ENCODE measurements around the gene OR2F1. TPM values are rescaled to one million over a fixed set of nuclear protein-coding genes. Genes with fewer than 3 reads are reported as not detected.

Gene OR2F1
- total RNA-seq, 4 donors from 2014 or later, result not detected

- ATAC-seq, result no peak
- Histone ChIP-seq H3K4me1 (peaks cover 0 to 7% (median 0%) of the 10 kb centered on the region in 3 donors), H3K27me3 (no peaks in the 10 kb centered on the region), H3K9me3 (no peaks in the 10 kb centered on the region), H3K27ac (no peak overlapping the region), H3K4me3 (no peak overlapping the region), H3K36me3 (no peaks in the 10 kb centered on the region)
- 79 to 89% methylated on average over 2 of the region's 2 CpGs for WGBS, 2 donors (ENCODE audit: low coverage in 1 of 2)
- no peak for TF ChIP-seq POLR2A (IDR thresholded peaks at IDR 0.05)
- TF ChIP-seq EP300 (IDR thresholded peaks at IDR 0.05), result no peak
- TF ChIP-seq CTCF (IDR thresholded peaks at IDR 0.05), result no peak
- TF ChIP-seq POLR2AphosphoS5 (IDR thresholded peaks at IDR 0.05), result no peak
Measured at GRCh38 chr7:143954135-143954534, 509 bp upstream of the OR2F1 start.

DNA sequence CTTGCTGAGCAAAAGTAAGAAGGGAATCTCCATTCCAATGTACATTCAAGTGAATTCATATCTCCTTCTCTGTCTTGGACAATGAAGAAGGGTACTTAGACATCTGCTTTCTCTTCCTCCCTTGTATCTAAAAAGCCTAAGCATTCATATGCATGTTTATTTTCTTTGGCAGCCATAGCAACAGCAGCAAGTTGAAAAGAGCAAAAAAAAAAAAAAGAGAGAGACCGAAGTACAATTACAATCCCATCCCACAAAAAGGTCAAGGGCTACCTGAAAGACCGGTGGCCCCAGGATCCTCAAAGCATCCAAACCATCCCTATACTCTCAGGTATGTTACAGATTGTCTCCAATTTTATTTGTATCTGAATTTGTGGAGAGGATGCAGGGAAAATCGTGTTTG is 4.1 kb downstream of the OR2F1 start:
- no peak for TF ChIP-seq POLR2A (IDR thresholded peaks at IDR 0.05)
- no peak for TF ChIP-seq EP300 (IDR thresholded peaks at IDR 0.05)
- TF ChIP-seq CTCF (IDR thresholded peaks at IDR 0.05), result no peak
- no peak for TF ChIP-seq POLR2AphosphoS5 (IDR thresholded peaks at IDR 0.05)
- ATAC-seq, result no peak
- H3K27ac ChIP-seq, result no peak overlapping the region
- no peaks in the 10 kb centered on the region for H3K9me3 ChIP-seq
- H3K4me1 ChIP-seq, result peaks cover 0 to 2% (median 0%) of the 10 kb centered on the region in 3 donors
- no peaks in the 10 kb centered on the region for H3K27me3 ChIP-seq
- WGBS, 2 donors (ENCODE audit: low coverage in 1 of 2), result 58 to 60% methylated on average over 3 of the region's 3 CpGs
- H3K4me3 ChIP-seq, result no peak overlapping the region
- H3K36me3 ChIP-seq, result no peaks in the 10 kb centered on the region

- H3K4me3 ChIP-seq, result no peak overlapping the region
- ATAC-seq, result no peak
- TF ChIP-seq CTCF (IDR thresholded peaks at IDR 0.05) (no peak), EP300 (IDR thresholded peaks at IDR 0.05) (no peak), POLR2A (IDR thresholded peaks at IDR 0.05) (no peak), POLR2AphosphoS5 (IDR thresholded peaks at IDR 0.05) (no peak)
- H3K36me3 ChIP-seq, result no peaks in the 10 kb centered on the region
- no peaks in the 10 kb centered on the region for H3K4me1 ChIP-seq
- H3K27ac ChIP-seq, result no peak overlapping the region
- H3K27me3 ChIP-seq, result no peaks in the 10 kb centered on the region
- H3K9me3 ChIP-seq, result no peaks in the 10 kb centered on the region
- WGBS, 2 donors (ENCODE audit: low coverage in 1 of 2), result 77 to 82% methylated on average over 5 of the region's 5 CpGs
Measured at GRCh38 chr7:143960813-143961610, 6.4 kb downstream of the OR2F1 start.

- Histone ChIP-seq H3K36me3 (no peaks in the 10 kb centered on the region), H3K4me1 (no peaks in the 10 kb centered on the region), H3K9me3 (no peaks in the 10 kb centered on the region), H3K4me3 (no peak overlapping the region), H3K27ac (no peak overlapping the region), H3K27me3 (no peaks in the 10 kb centered on the region)
- WGBS, 2 donors (ENCODE audit: low coverage in 1 of 2), result 65 to 85% methylated on average over 2 of the region's 2 CpGs
- no peak for ATAC-seq
- TF ChIP-seq EP300 (IDR thresholded peaks at IDR 0.05), result no peak
- TF ChIP-seq POLR2AphosphoS5 (IDR thresholded peaks at IDR 0.05), result no peak
- no peak for TF ChIP-seq POLR2A (IDR thresholded peaks at IDR 0.05)
- no peak for TF ChIP-seq CTCF (IDR thresholded peaks at IDR 0.05)
Measured at GRCh38 chr7:143965280-143965679, 10.6 kb downstream of the OR2F1 start.

GRCh38 chr7:143967398-143967797 is 12.8 kb downstream of the OR2F1 start:
- H3K4me1 ChIP-seq, result no peaks in the 10 kb centered on the region
- no peaks in the 10 kb centered on the region for H3K36me3 ChIP-seq
- WGBS, 2 donors (ENCODE audit: low coverage in 1 of 2), result 77 to 80% methylated on average over 4 of the region's 4 CpGs
- peaks cover 0 to 6% (median 0%) of the 10 kb centered on the region in 3 donors for H3K9me3 ChIP-seq
- ATAC-seq, result no peak
- H3K27ac ChIP-seq, result no peak overlapping the region
- H3K27me3 ChIP-seq, result no peaks in the 10 kb centered on the region
- no peak for TF ChIP-seq POLR2A (IDR thresholded peaks at IDR 0.05)
- no peak for TF ChIP-seq EP300 (IDR thresholded peaks at IDR 0.05)
- no peak for TF ChIP-seq POLR2AphosphoS5 (IDR thresholded peaks at IDR 0.05)
- TF ChIP-seq CTCF (IDR thresholded peaks at IDR 0.05), result no peak
- H3K4me3 ChIP-seq, result no peak overlapping the region
